ENCODE measurements around the gene ZBTB20. TPM values are rescaled to one million over a fixed set of nuclear protein-coding genes. Genes with fewer than 3 reads are reported as not detected.

ZBTB20 gene
- total and polyA plus RNA-seq, 4 donors, result 0.88 to 83.2 (median 20.4) TPM

GRCh38 chr3:114332342-114333179 lies 814.5 kb downstream of the ZBTB20 start:
- DNase-seq (ENCODE audit: low spot score), result no peak
- WGBS, result 93% methylated on average over 5 of the region's 5 CpGs
- Histone ChIP-seq H3K4me3 (ENCODE audit: low read depth in 1 of 3, low read length in 3 of 3) (no peak overlapping the region), H3K4me1 (ENCODE audit: control insufficient read depth in 4 of 4, insufficient read depth in 4 of 4, low read length in 3 of 4) (no peaks in the 10 kb centered on the region), H3K9ac (ENCODE audit: low read depth in 1 of 2, low read length in 2 of 2) (no peak overlapping the region), H3K36me3 (ENCODE audit: control insufficient read depth in 4 of 4, insufficient read depth in 3 of 4, low read depth in 1 of 4, low read length in 3 of 4) (peaks cover 0 to 8% (median 4%) of the 10 kb centered on the region in 4 donors), H3K27ac (ENCODE audit: low read depth in 1 of 2, low read length in 2 of 2) (no peak overlapping the region), H3K9me3 (ENCODE audit: control insufficient read depth in 4 of 4, low read length in 3 of 4) (no peaks in the 10 kb centered on the region), H3K27me3 (ENCODE audit: control insufficient read depth in 4 of 4, insufficient read depth in 4 of 4, low read length in 3 of 4) (no peaks in the 10 kb centered on the region)
- TF ChIP-seq JUND (IDR thresholded peaks at IDR 0.05), result no peak
- no peak for TF ChIP-seq RAD21 (IDR thresholded peaks at IDR 0.05)
- no peak for TF ChIP-seq HNF4A (conservative IDR thresholded peaks at IDR 0.05)
- TF ChIP-seq CTCF (IDR thresholded peaks at IDR 0.05; ENCODE audit: low read depth, low read length, missing input control), result no peak
- no peak for TF ChIP-seq EGR1 (IDR thresholded peaks at IDR 0.05; ENCODE audit: low read depth in 2 of 2)
- no peak for TF ChIP-seq RXRA (IDR thresholded peaks at IDR 0.05)

DNA sequence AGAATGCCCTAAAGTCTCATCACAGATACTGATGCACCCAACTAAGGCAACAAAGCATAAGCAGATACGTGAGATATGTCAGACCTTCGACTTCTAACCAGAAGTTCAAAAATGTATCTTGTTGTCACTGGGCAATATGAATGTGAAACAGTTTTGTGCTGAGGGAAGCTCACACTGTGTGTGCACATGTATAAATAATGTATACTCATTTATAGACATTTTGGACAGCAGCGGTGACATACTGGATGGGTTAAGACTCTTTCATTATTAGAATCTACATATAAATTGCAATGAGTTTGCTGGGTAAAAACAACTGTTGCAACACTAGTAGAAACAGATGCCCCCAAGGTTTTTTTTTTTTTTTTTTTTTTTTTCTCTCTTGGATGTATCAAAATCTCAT lies 815.4 kb downstream of the ZBTB20 start:
- WGBS, result 90% methylated on average over 3 of the region's 3 CpGs
- Histone ChIP-seq H3K4me3 (ENCODE audit: low read depth in 1 of 3, low read length in 3 of 3) (no peak overlapping the region), H3K36me3 (ENCODE audit: control insufficient read depth in 4 of 4, insufficient read depth in 3 of 4, low read depth in 1 of 4, low read length in 3 of 4) (peaks cover 0 to 8% (median 4%) of the 10 kb centered on the region in 4 donors), H3K9ac (ENCODE audit: low read depth in 1 of 2, low read length in 2 of 2) (no peak overlapping the region), H3K4me1 (ENCODE audit: control insufficient read depth in 4 of 4, insufficient read depth in 4 of 4, low read length in 3 of 4) (no peaks in the 10 kb centered on the region), H3K27ac (ENCODE audit: low read depth in 1 of 2, low read length in 2 of 2) (no peak overlapping the region), H3K9me3 (ENCODE audit: control insufficient read depth in 4 of 4, low read length in 3 of 4) (no peaks in the 10 kb centered on the region), H3K27me3 (ENCODE audit: control insufficient read depth in 4 of 4, insufficient read depth in 4 of 4, low read length in 3 of 4) (no peaks in the 10 kb centered on the region)
- TF ChIP-seq FOXA1 (IDR thresholded peaks at IDR 0.05), result no peak
- TF ChIP-seq GABPA (IDR thresholded peaks at IDR 0.05 in 1 of 2, conservative IDR thresholded peaks at IDR 0.05 in 1 of 2), result no peak
- TF ChIP-seq EGR1 (IDR thresholded peaks at IDR 0.05; ENCODE audit: low read depth in 2 of 2), result no peak
- TF ChIP-seq ZBTB33 (IDR thresholded peaks at IDR 0.05), result no peak
- no peak for TF ChIP-seq YY1 (IDR thresholded peaks at IDR 0.05)
- DNase-seq (ENCODE audit: low spot score), result no peak

DNA sequence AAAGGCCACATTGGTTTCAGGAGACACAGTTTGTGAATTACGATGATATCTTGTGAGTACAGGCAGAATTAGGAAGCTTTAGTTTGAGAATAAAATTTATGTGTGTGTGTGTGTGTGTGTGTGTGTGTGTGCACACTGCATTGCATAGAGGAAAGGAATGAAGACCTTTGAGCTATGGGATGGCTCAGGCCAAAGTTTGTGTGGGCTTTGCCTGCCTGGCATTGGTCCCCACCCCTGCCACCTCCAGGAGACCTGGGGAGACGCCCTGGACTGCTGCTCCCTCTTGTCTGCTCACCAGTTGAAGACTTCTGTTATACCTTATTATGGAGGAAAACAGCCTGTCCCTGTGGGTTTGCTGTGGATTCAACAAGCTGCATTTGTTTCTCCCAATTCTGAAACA lies 816.1 kb downstream of the ZBTB20 start:
- DNase-seq (ENCODE audit: low spot score), result no peak
- TF ChIP-seq CTCF (IDR thresholded peaks at IDR 0.05; ENCODE audit: low read depth, low read length, missing input control), result no peak
- TF ChIP-seq HNF4G (IDR thresholded peaks at IDR 0.05), result peak; percentile 68
- no peak for TF ChIP-seq GABPA (IDR thresholded peaks at IDR 0.05 in 1 of 2, conservative IDR thresholded peaks at IDR 0.05 in 1 of 2)
- no peak for TF ChIP-seq NR2F2 (IDR thresholded peaks at IDR 0.05)
- TF ChIP-seq SP1 (IDR thresholded peaks at IDR 0.05), result peak; percentile 26
- TF ChIP-seq, protein P1, sequence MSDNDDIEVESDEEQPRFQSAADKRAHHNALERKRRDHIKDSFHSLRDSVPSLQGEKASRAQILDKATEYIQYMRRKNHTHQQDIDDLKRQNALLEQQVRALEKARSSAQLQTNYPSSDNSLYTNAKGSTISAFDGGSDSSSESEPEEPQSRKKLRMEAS (IDR thresholded peaks at IDR 0.05), result no peak
- no peak for TF ChIP-seq FOXA2 (IDR thresholded peaks at IDR 0.05)
- TF ChIP-seq EGR1 (IDR thresholded peaks at IDR 0.05; ENCODE audit: low read depth in 2 of 2), result no peak
- TF ChIP-seq ATF3 (IDR thresholded peaks at IDR 0.05), result no peak
- TF ChIP-seq FOXA1 (IDR thresholded peaks at IDR 0.05), result no peak
- no peak for TF ChIP-seq TAF1 (conservative IDR thresholded peaks at IDR 0.05)
- TF ChIP-seq RXRA (IDR thresholded peaks at IDR 0.05), result peak in 1 of 2 donors; percentile 30
- no peak for TF ChIP-seq ZBTB33 (IDR thresholded peaks at IDR 0.05)
- TF ChIP-seq RAD21 (IDR thresholded peaks at IDR 0.05), result no peak
- TF ChIP-seq JUND (IDR thresholded peaks at IDR 0.05), result no peak
- peak; percentile 66 to 88 for TF ChIP-seq HNF4A (conservative IDR thresholded peaks at IDR 0.05)

More for the DNA sequence above, 816.1 kb downstream of the ZBTB20 start:
- Histone ChIP-seq H3K36me3 (ENCODE audit: control insufficient read depth in 4 of 4, insufficient read depth in 3 of 4, low read depth in 1 of 4, low read length in 3 of 4) (peaks cover 0 to 8% (median 4%) of the 10 kb centered on the region in 4 donors), H3K4me3 (ENCODE audit: low read depth in 1 of 3, low read length in 3 of 3) (no peak overlapping the region), H3K4me1 (ENCODE audit: control insufficient read depth in 4 of 4, insufficient read depth in 4 of 4, low read length in 3 of 4) (no peaks in the 10 kb centered on the region), H3K9me3 (ENCODE audit: control insufficient read depth in 4 of 4, low read length in 3 of 4) (no peaks in the 10 kb centered on the region), H3K9ac (ENCODE audit: low read depth in 1 of 2, low read length in 2 of 2) (no peak overlapping the region), H3K27ac (ENCODE audit: low read depth in 1 of 2, low read length in 2 of 2) (no peak overlapping the region), H3K27me3 (ENCODE audit: control insufficient read depth in 4 of 4, insufficient read depth in 4 of 4, low read length in 3 of 4) (no peaks in the 10 kb centered on the region)
- WGBS, result 82% methylated on average over 2 of the region's 2 CpGs

All from liver (tissue), 9 donors.